NOMO-1 treated with dmso at 0.1 percent for 144 hours (cell line): ENCODE data around the gene PPP1R15B.

Experiments
- DNase-seq: peaks from one replicate; lab custom pipeline; 2025; ENCODE audit not compliant: unreplicated experiment; lab: John Stamatoyannopoulos, UW

The PPP1R15B gene

DNA sequence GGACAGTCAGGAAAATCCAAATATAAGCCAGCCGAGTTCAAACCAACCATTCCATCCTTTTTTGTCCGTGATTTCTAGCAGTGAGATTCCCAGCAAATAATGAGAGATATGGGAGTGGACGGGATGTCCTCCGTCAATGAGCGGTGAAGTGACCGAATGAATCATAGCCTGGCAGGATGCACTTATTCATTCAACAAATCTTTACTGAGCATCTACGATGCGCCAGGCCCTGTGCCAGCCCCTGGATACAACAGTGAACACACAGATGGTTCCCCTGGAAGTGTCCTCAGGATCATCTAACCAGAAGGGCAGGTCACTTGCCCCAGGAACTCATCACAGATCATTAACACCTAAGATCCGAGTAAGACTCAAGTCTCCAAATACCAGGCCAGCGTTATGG lies 43.7 kb downstream of the PPP1R15B start:
- DNase-seq, result no peak

DNA sequence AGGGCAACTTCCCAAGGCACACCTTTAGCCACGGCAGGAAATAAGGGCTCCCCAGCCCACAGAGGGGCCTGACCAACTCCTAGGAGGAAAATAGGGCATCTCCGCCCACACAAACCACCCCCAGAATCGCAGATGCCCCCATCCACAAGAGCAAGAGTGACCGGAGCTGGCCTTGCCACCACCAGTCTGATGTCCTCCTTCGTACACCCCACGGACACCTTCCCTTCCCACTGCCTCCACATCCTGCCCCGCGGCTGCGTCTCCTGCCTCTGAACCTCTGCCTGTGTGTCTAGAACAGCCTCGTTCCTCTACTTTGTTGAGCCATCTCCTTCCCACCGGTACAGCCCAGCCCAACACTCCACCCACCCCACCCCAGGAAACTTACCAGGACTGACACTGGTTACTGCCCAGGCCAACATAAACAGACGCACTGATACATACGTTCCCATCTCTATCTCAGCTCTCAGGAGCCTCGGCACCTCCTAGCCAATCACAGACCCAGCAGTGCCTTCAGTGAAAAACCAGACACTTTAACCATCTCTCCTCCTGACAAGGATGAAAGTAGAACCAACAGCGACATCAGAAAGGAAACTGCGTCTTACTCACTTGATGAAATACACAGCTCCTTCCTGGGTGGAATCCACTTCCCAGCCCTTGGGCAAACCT lies 44.3 kb downstream of the PPP1R15B start:
- no peak for DNase-seq

DNA sequence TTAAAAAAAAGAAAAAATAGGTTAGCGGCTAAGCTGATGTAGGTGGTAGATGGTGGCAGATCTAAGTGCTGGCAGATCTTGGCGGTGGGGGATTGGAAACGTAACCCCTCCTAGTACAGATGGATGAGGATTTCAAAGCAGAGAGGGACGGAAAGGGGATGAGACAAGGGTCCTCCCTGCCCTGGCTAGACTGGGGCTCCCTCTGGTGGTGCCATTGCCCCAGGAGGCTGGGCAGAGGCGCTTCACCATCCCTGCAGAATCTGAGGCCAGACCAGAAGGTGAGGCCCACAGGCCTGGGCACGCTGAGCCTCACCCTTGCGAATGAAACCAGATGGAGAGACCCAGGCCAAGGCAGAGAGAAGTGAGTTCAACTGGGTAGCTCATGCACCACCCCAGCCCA lies 44.9 kb downstream of the PPP1R15B start:
- DNase-seq, result no peak

DNA sequence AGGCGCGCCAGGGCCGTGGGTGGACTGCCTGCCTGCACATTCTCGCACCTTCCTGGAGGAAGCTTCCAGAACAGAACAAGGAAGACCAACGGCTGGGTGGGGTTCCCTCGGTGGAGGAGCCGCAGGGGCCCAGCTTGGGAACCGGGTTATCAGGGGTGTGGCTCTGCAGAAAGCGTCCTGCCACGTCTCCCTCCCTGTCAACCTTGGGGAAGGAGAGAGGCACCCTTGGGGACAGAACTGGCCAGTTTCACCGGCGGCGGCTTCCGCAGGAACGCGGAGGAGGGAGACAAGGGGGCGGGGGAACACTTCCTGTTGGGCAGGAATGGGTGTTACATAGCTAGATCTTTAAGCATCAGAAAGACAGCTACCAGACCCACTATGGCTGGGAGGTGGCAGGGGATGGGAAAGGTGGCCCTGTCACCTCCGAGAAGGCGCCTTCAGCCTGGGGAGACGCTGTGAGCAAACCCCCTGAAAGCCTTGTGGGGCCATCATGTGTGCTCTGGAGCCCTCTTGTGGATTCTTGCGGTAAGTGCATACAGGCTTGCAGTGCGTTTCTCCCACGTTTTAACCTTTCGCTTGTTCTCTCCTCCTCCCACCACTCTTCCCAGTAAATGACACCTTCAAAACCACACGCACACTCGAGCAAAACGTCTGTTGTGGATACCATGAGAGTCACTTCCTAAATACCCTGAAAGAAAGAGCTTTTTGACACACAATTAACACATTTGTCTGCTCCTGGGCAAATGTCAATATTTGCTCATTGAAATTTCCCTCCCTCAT lies 48.1 kb downstream of the PPP1R15B start:
- peak; percentile 68 for DNase-seq

DNA sequence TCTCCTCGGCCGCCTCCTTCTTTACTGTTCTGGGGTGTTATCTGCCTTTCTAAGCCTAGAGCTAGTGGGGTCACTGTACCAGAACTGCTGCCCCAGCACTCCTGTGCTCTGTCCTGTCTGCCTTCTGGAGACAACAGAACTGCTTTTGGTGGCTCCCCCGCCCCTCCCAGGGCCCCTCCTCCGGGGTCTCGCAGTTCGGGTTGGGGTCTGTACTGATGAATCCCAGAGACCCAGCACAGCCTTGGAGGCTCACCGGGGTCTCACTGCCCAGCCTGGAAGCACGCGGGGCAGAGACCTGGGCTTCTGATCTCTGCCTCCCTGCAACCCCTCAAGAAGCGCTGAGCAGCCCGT lies 48.7 kb downstream of the PPP1R15B start:
- no peak for DNase-seq

DNA sequence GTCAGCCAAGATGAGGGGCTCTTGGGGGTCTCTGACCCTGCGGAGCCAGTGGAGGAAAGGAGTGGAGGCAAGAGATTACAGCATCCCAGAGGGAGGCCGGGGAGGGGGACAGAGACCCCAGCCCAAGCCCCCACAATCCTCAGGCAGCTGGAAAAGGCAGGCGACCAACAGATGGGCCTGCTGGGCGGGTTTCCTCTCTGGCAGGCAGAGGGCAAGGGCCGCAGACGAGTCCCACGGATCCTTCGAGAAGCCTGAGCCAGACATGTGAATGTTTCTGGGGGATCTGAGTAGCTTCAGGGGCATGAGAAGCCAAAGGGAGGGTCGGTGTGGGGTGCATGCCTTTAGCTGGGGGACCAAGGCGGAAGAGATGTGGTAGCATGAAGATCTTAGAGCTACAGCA lies 49.8 kb downstream of the PPP1R15B start:
- no peak for DNase-seq

DNA sequence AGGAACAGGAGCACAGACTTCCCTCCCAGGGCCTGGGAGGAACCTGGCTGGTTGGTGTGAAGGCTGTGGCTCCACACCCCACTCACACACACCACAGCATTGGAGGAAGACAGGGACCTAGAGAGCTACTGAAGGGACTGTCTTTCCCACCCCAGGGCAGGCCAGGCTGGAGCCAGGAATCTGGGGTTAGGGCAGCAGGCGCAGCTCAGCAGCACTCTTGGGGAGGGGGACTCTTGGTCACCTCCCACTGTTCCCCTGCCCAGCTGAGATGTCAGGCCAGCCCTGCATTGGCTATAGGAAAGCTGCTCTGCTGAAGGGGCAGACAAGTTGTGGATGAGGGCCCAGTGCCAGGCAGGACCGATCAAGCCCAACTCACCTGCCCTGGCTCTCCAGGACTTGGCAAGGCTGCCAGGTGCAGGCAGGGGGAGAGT lies 50.3 kb downstream of the PPP1R15B start:
- no peak for DNase-seq

DNA sequence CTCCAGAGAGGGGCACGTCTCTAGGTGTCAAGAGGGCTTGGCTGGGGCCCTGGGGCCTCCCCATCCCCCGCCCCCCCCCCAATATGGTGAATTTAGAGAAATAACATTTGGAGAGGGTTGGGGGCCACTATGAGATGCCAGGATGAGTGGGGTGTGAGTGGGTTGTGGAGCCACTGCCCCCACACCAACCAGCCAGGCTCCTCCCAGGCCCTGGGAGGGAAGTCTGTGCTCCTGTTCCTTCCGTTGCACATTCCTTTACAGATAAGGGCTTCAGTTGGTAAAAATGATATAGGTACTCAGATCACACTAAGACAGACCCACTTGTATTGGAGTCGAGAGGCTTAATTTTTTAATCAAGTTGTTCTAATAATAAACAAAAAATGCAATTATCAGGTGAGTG lies 51.3 kb downstream of the PPP1R15B start:
- DNase-seq, result no peak

DNA sequence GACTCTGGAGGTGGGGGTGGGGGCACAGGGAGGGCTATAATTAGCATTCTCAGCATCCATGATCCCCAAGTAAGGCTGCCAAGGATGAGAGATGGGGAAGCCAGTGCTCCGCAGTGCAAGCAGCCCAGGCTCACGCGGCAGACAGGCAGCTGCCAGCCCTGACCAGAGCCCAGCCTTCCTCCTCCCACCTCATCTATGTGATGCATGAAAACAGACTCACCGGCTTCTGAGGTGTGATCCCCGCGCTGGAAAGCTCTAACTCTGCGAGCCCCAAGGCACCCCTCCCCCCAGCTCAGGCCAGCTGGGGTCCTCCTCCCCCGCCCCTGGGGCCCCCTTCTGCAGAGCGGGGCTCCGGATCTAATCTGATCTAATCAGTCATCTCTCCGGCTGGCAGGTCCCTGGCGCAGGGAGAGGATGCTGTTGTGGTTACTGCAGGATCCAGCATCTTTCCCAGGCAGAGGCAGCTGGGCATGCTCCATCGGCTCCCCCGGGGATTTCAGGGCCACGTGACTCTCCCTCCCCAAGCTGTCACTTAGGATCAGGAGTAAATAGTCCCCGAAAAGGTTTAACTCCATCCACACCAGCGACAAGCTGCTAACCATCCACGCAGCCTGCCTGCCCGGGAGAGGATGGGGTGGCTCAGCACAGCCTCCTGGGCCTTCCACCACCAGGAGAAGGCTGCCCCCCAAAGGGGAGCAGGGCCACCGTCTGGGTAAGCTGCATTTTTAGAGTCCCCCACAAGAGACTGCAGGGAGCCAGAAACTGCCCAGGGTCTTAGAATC lies 52.0 kb downstream of the PPP1R15B start, which contains the start of gene PLEKHA6:
Gene PLEKHA6, minus strand, starts transcription at position 456 of the 782 bp plus-strand sequence. CDS start 86,202 bp downstream, outside the sequence.
- DNase-seq, result no peak

DNA sequence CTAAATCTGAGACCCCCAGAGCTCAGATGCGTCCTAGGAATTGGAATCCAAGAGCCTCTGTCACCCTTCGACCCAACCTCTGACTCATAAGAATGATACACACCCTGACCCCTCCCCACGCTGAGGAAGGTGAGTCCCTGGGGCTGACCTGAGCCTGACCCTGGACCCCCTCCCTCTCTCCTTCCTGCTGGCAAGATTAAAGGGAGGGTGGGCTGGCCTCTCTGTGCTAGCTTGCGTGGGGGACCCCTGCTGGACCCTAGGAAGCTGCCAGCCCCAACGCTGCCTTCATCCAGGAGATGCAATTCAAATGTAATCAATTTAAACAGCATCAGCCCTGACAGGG lies 52.5 kb downstream of the PPP1R15B start:
- no peak for DNase-seq

DNA sequence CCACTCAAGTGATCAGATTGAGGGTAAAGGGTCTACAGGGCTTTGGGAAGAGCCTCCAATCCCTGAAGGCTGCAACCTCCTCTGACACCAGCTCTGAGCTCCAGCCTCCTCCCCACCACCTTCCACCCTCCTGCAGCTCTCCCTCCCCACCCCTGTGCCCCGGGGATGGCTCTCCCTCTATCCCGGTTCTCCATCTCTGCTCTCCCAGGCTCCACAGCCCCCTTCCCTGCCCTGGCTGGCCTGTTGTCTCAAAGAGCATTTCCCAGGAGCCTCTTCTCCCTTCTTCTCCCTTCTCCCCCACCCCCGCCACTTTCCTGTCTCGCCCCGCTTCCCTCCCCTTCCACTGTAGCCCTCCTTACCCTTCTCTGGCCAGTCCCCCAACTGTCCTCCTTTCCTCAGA lies 53.0 kb downstream of the PPP1R15B start:
- DNase-seq, result no peak

DNA sequence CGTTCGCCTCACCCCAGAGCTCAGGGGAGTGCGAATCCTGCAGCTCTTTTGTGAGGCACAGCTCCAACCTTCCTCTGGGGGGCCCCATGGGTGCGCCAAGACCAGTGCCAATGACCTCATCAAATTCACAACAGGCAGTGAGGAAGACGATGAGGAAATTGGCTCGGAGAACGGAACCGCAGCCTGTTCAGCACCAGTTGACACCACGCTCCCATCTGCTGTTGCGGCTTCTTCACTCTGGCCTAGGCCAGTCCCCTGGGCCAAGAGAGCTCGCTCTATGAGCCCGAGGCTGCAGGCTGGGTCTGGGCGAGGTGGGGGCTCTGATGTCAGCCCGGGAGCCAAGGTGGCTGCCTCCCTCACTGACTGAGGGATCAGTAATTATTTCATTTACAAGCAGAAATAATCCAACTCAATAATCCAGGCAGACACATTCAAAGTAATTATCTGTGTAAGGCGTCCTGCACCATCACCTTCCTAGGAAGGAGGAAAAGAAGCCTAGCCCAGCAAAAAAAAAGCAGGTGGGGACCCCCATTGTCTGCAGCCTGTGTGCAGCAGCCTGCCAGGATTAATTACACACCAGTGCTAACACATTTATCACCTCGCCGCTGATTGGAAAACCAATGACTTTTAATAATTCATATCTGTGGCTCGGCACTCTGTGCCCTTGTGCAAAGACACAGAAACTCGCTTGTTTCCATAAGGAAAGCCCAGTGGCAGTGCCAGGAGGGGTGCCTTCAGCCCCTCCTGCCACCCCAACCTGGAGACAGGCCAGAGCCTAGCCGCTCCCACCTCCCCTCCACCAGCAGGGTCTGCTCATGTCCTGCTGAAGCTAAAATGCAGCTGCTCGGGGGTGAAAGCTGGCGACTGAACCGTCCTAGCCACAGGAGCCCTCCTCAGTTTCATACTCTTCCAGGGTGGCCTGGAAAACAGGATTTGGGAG lies 53.8 kb downstream of the PPP1R15B start:
- peak; percentile 36 for DNase-seq

DNA sequence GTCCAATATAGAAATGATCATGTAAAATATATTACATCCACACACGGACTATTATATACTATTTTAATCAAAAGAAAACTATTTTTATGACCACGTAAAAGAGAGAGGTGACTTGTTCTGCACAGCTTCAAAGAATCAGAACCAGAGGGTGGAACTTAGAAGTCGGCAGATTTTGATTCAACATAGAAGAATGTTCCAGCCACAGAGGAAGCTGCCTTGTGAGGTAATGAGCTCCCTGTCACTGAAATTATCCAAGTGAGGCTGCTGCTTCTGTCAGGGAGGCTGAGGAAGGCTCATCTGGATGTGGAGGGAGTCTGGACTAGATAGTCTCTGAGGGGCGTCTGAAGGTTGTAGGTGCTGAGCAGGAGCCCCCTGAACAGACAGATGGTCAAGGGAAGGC lies 54.6 kb downstream of the PPP1R15B start:
- no peak for DNase-seq

DNA sequence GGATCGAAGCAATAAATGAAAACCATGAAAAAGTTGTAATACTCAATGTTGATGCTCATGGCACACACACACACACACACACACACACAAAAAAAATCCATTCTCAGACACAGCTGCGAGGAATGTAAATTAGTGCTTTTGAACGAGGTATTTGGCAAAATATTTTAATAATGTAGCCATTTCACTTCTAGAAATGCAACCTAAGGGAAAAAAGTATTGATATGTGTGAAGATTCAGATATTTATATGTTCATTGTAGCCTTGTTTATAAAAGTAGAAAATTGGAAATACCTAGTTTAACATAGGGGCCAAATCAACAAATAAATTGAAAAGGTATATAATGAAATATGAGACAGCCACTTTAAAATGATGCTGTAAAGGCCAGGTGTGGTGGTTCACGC lies 55.7 kb downstream of the PPP1R15B start:
- no peak for DNase-seq

DNA sequence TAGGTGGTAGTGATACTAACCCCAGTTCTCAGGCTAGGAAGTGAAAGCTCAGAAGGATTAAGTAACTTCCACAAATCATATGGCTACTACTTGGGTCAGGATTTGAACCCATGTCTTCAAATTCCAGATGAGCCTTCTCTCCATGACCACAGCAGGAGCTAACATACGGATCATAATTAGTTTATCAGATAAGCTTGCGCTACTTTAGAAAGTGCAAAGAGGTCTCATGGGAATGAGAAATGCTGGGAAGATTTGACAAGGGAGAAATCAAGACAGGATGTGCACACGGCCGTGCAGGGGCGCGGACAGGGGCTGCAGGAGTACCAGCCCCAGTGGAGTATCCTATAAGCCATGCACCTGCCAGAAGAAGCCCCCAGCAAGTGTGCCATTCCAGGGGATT lies 57.0 kb downstream of the PPP1R15B start:
- no peak for DNase-seq
